Measurements from ENCODE around the gene PRIM1.
"Not testable (repeated sequence)": the region's sequence is repeated elsewhere in the genome, so short reads cannot be mapped to it uniquely, and the experiment has no call there.

The PRIM1 gene

GRCh38 chr12:56716458-56716857, 35.7 kb downstream of the PRIM1 start:
- no peak for DNase-seq

GRCh38 chr12:56715798-56716197, 36.3 kb downstream of the PRIM1 start:
- DNase-seq = no peak

- no peak for DNase-seq
Observed at GRCh38 chr12:56714431-56714929, 37.6 kb downstream of the PRIM1 start.

- no peak for DNase-seq
Observed at GRCh38 chr12:56713345-56713744, 38.8 kb downstream of the PRIM1 start.

GRCh38 chr12:56709759-56710376, 42.3 kb downstream of the PRIM1 start:
- DNase-seq = no peak

GRCh38 chr12:56704522-56704921, 47.6 kb downstream of the PRIM1 start:
- not testable (repeated sequence) for DNase-seq

GRCh38 chr12:56699020-56699661, 53.0 kb downstream of the PRIM1 start:
- DNase-seq = no peak

GRCh38 chr12:56695327-56696101, 56.6 kb downstream of the PRIM1 start:
- no peak for DNase-seq

- DNase-seq = no peak
Observed at GRCh38 chr12:56694161-56694560, 58.0 kb downstream of the PRIM1 start.

- no peak for DNase-seq
Observed at GRCh38 chr12:56688846-56689109, 63.3 kb downstream of the PRIM1 start.

- peak; percentile 99 for DNase-seq
Observed at GRCh38 chr12:56688129-56688845, 63.8 kb downstream of the PRIM1 start, which contains the start of gene PTGES3. Gene PTGES3, minus strand, starts transcription at chr12:56688284. Its CDS starts 285 bp downstream, at chr12:56687999.

GRCh38 chr12:56687223-56688128, 64.6 kb downstream of the PRIM1 start:
- peak; percentile 65 for DNase-seq

GRCh38 chr12:56684745-56685359, 67.3 kb downstream of the PRIM1 start:
- no peak for DNase-seq

- DNase-seq = no peak
Observed at GRCh38 chr12:56682323-56682722, 69.8 kb downstream of the PRIM1 start.

Measured in CD4-positive, alpha-beta T cell treated with Interleukin-17A for 4 hours (primary cell).